HG03060 (cell line): ENCODE measurements around the gene MYBPC2.

Experiments
- ATAC-seq: cut with Tn5 transposase; IDR thresholded peaks from one replicate; pipeline ENCODE4 v1.9.1; 2021; ENCODE audit warnings: low read depth, moderate number of reproducible peaks; ENCODE audit not compliant: unreplicated experiment

The MYBPC2 gene

GRCh38 chr19:50478901-50479715 lies 46.4 kb downstream of the MYBPC2 start:
- no peak for ATAC-seq

- no peak for ATAC-seq
These were observed 47.1 kb downstream of the MYBPC2 start for GRCh38 chr19:50479761-50480251.

- ATAC-seq: no peak
These were observed 47.8 kb downstream of the MYBPC2 start for GRCh38 chr19:50480281-50481111.

GRCh38 chr19:50481351-50482149 lies 48.9 kb downstream of the MYBPC2 start:
- no peak for ATAC-seq

- no peak for ATAC-seq
These were observed 49.7 kb downstream of the MYBPC2 start for GRCh38 chr19:50482271-50482855.

GRCh38 chr19:50482916-50483315 lies 50.2 kb downstream of the MYBPC2 start:
- no peak for ATAC-seq

GRCh38 chr19:50485284-50485955 lies 52.7 kb downstream of the MYBPC2 start:
- no peak for ATAC-seq

- no peak for ATAC-seq
These were observed 54.3 kb downstream of the MYBPC2 start for GRCh38 chr19:50486823-50487515.

GRCh38 chr19:50488389-50489194 lies 55.9 kb downstream of the MYBPC2 start:
- ATAC-seq: no peak

- no peak for ATAC-seq
These were observed 56.8 kb downstream of the MYBPC2 start for GRCh38 chr19:50489461-50490011.

- no peak for ATAC-seq
These were observed 57.7 kb downstream of the MYBPC2 start for GRCh38 chr19:50490411-50490811.

- ATAC-seq: no peak
These were observed 58.3 kb downstream of the MYBPC2 start for GRCh38 chr19:50490991-50491472.

GRCh38 chr19:50492303-50493052 lies 59.8 kb downstream of the MYBPC2 start:
- no peak for ATAC-seq

GRCh38 chr19:50493171-50493570 lies 60.5 kb downstream of the MYBPC2 start:
- ATAC-seq: no peak

GRCh38 chr19:50494186-50495019 lies 61.7 kb downstream of the MYBPC2 start:
- ATAC-seq: no peak

- no peak for ATAC-seq
These were observed 62.4 kb downstream of the MYBPC2 start for GRCh38 chr19:50495020-50495531.
